ES-I3 (cell line): ENCODE data around the gene ERMAP.
A peak's percentile ranks its signal among the peaks of the same experiment; 100 is the strongest.

ENCODE experiments used
- H3K36me3 ChIP-seq: 2 replicates; pipeline ENCODE4 v1.6.1; 2013; ENCODE audit warnings: mild to moderate bottlenecking, low read length, control low read depth, moderate library complexity; ENCODE audit not compliant: insufficient read depth
- H3K4me1 ChIP-seq: 2 replicates; pipeline ENCODE4 v1.6.1; 2013; ENCODE audit warnings: mild to moderate bottlenecking, control low read depth, low read length; ENCODE audit not compliant: insufficient read depth
- H3K9ac ChIP-seq: 2 replicates; pipeline ENCODE4 v1.6.1; 2013; ENCODE audit warnings: low read depth, mild to moderate bottlenecking, low read length, moderate library complexity
- H3K9me3 ChIP-seq: 2 replicates; pipeline ENCODE4 v1.6.1; 2013; ENCODE audit warnings: mild to moderate bottlenecking, low read length, moderate library complexity; ENCODE audit not compliant: control insufficient read depth, insufficient read depth

ERMAP gene, protein sequence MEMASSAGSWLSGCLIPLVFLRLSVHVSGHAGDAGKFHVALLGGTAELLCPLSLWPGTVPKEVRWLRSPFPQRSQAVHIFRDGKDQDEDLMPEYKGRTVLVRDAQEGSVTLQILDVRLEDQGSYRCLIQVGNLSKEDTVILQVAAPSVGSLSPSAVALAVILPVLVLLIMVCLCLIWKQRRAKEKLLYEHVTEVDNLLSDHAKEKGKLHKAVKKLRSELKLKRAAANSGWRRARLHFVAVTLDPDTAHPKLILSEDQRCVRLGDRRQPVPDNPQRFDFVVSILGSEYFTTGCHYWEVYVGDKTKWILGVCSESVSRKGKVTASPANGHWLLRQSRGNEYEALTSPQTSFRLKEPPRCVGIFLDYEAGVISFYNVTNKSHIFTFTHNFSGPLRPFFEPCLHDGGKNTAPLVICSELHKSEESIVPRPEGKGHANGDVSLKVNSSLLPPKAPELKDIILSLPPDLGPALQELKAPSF

DNA sequence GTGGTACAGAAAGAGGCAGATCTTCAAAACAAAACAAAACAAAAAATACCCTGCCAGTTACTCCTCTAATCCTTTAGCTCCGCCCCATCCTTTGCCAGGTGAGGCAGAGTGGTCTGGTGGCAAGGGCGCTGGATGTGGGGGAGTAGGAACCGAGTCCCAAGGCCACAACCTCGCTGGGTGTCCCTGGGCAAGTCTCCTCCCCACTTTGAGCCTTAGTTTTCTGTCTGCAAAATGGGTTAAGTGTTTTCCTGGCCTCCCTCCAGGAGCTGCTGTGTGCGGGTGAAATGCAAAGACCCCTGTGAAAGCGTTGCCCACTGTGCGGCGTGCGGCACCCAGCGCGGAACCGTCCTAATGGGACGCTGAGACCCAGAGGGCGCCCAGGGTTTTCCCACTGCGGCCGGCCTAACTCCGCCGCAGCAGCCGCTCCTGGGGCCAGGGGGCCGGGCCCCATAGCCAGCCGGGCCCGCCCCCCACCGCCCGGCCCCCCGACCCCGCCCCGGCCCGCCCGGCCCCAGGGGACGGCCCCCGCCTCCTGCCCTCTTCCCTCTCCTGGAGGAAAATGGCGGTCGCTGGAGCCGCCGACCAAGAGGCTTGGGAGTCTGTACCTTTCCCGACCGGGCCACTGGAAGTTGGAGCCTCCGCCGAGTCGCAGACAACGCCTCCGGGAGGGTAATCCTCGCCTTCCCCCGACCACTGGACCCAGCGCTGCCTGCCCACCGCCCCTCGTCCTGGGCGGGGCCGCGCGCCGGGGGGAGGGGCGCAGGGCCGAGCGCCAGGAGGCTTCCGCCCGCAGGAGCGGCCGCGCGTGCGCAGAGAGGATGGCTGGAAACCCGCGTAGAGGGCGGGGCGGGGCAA, at the start of gene ERMAP, which contains the start of gene SVBP:
Gene ERMAP, plus strand, starts transcription at position 538 of the 855 bp plus-strand sequence. CDS start 13,327 bp downstream, outside the sequence.
Gene SVBP, minus strand, starts transcription at position 813 of the 855 bp plus-strand sequence. CDS start 853 bp downstream, outside the sequence.
- 0 out of 2 replicates have a peak, but pooled peaks cover 5% of the 10 kb centered on the region for H3K36me3 ChIP-seq
- peak within 1 kb of the TSS; percentile 91 for H3K9ac ChIP-seq
- peaks cover 16% of the 10 kb centered on the region for H3K4me1 ChIP-seq
- H3K9me3 ChIP-seq = no peaks in the 10 kb centered on the region

DNA sequence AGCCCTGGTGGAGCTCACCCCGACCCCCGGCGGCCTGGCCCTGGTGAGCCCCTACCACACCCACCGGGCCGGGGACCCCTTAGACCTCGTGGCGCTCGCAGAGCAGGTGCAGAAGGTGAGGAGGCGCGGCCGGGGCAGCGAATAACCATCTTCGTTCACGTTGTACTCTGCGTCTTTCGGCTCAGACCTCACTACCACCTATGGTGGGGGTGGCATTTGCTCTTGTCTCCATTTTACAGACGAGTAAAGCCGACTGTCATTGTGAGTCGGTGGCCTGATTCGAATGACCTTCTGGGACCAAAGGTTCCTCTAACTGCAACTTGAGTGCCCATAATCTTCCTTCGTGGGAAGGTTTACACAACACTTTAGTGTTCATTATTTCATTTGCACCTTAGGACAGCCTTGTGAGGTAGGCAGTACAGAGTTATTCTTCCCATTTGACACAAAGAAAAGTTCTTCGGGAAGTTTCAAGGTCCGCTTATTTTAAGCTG, 49.4 kb upstream of the ERMAP start:
- Histone ChIP-seq H3K9me3 (no peaks in the 10 kb centered on the region), H3K9ac (peak overlapping the region; percentile 95), H3K36me3 (no peaks in the 10 kb centered on the region), H3K4me1 (peaks cover 10% of the 10 kb centered on the region)

DNA sequence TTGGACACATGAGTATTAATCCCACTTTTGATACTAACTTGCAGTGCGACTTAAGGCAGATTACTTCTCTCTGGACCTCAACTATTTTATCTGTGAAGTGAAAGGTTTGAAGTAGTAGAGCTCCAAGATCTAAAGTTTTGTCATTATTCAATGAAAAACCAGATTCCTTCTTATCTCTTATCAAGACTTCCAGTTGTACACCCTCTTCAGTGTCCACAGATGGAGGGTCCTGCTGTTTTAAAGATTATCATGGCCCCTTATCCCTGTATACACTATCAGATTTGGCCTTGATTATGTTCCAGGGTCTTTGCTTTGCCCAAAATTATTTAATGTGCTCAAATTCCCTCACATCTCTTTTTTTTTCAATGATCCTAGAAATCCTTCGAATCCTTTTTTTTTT, 48.8 kb upstream of the ERMAP start:
- peaks cover 10% of the 10 kb centered on the region for H3K4me1 ChIP-seq
- peak overlapping the region; percentile 95 for H3K9ac ChIP-seq
- no peaks in the 10 kb centered on the region for H3K36me3 ChIP-seq
- no peaks in the 10 kb centered on the region for H3K9me3 ChIP-seq

DNA sequence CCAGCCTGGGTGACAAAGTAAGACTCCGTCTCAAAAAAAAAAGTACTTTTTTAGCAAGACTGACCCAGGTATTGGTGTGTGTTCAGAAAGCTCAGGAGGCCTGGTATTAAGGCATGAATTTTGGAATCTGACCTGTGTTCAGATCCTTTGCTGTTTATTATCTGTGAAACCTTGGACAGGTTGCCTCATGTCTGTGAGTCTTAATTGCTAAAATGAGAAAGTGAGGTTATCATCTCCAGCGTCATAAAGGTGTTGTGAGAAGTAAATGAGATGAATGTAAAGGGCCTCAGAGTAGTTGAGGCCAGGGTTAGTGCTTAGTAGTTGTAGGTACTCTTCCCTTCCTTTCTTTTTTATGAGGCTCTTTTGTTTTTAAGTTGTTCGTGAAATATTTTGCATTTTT, 47.1 kb upstream of the ERMAP start:
- Histone ChIP-seq H3K36me3 (no peaks in the 10 kb centered on the region), H3K4me1 (peaks cover 5% of the 10 kb centered on the region), H3K9ac (no peak overlapping the region), H3K9me3 (no peaks in the 10 kb centered on the region)

DNA sequence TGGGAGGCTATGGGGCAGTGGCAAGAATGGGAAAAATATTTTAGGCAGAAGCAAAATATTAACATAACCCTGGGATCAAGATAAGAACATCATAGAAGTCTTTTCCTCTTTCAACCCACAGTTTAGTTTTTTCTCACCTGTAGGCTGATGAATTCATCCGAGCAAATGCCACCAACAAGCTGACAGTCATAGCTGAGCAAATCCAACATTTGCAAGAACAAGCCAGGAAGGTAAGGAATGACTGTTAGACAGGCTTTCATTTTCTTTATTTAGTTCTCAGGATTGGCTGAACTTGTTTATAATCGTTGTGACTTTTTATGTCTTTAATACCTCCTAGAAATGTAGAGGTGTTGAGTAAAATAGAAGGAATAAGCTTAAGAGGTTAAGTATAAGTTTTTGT, 43.5 kb upstream of the ERMAP start:
- peaks cover 9% of the 10 kb centered on the region for H3K36me3 ChIP-seq

DNA sequence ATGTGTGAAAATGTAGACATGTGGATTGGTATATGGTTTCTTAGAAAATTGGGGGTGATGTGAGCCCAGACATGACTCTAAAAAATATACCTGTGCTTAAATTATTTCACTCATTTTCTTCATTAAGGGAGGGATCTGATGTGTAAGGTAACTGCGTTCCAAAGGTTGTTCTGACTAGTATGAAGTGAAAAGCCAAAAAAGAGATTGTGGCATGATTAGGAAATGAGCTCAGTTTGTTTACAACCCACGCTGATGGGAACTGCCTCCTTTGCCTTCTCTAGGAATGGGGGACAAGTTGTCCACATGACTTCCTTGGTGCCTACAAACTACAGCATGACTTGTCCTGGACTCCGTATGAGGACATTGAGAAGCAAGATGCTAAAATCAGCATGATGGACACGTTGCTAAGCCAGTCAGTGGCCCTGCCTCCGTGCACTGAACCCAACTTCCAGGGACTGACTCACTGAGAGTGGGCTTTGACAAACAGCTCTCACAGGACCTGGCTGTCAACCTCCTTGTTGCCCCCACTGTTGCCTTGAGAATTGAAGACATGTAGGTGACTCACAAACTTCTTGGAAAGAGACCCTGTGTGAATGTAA, 41.9 kb upstream of the ERMAP start:
- H3K36me3 ChIP-seq = peaks cover 13% of the 10 kb centered on the region
- H3K9ac ChIP-seq = no peak overlapping the region
- no peaks in the 10 kb centered on the region for H3K4me1 ChIP-seq
- no peaks in the 10 kb centered on the region for H3K9me3 ChIP-seq

More for the DNA sequence above, 43.5 kb upstream of the ERMAP start:
- Histone ChIP-seq H3K4me1 (no peaks in the 10 kb centered on the region), H3K9me3 (no peaks in the 10 kb centered on the region), H3K9ac (no peak overlapping the region)

DNA sequence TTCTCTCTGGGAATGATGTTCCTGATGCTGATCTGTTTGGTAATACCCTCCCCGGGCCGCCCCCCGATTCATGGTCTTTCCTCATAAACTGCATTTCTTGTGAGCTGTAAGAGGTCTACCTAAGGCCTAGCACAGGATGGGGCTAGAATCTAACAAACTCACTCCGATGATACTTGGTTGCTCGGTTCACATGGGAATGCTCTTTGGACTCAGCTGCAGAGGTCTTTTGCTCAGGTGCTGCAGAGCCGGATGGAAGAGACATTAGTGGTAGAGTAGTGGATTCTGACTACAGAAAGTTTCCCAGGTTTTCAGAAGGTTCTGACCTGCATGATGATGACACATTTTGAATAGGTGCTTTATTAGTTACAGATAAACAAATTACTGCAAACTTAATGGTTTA, 40.4 kb upstream of the ERMAP start:
- no peaks in the 10 kb centered on the region for H3K4me1 ChIP-seq
- H3K36me3 ChIP-seq = peaks cover 19% of the 10 kb centered on the region
- no peaks in the 10 kb centered on the region for H3K9me3 ChIP-seq
- H3K9ac ChIP-seq = no peak overlapping the region

DNA sequence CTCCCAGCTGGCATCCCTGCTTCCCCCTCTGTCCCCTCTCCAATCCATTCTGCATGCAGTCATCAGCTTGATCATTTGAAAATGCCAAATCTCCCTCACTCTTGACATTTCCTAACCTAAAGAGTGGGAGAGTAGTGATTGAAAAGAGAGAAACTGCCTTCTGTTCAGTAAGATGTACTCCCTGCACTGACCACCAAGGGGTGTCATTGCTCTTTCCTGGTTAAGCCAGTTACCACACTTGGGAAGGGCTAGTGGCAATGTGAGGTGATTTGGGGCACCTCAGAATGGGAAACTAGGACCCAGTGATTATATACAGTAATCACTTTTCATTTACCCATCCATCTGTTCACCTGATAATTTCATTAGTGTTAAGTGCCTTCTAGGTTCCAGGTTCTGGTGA, 39.1 kb upstream of the ERMAP start:
- Histone ChIP-seq H3K4me1 (no peaks in the 10 kb centered on the region), H3K9me3 (no peaks in the 10 kb centered on the region), H3K36me3 (peaks cover 19% of the 10 kb centered on the region), H3K9ac (no peak overlapping the region)

DNA sequence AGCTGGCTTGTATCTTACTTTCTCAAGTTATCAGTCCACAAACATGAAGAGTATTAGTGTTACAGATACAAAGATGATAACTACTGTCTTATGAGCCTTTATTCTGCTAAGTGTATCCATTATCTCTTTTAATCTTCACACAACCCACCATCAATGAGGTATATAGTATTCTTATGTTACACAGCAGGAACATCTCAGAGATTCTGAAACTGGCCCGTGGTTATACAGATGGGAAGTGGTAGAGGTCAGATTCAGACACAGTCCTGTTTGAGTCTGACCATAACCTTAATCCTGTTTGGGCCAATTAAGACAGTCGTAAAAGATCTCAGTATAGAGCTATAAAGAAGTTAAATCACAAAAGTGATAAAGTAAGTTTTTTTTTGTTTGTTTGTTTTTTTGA, 37.2 kb upstream of the ERMAP start:
- H3K36me3 ChIP-seq = peaks cover 24% of the 10 kb centered on the region
- H3K9ac ChIP-seq = no peak overlapping the region
- H3K4me1 ChIP-seq = no peaks in the 10 kb centered on the region
- H3K9me3 ChIP-seq = no peaks in the 10 kb centered on the region

DNA sequence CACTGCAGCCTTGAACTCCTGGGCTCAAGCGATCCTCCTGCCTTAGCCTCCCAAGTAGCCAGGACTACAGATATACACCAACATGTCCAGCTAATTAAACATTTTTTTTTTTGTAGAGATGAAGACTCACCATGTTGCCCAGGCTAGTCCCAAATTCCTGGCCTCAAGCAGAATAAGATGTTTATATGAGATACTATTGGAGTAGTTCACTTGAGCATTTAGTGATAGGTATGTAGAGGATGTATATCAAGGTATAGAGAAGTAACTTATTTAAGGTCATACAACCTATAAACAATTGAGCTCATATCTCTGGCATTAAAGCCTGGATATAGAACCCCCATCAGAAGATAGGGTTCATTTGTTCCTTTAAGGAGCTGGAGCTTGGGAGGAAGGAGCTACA, 36.7 kb upstream of the ERMAP start:
- Histone ChIP-seq H3K4me1 (no peaks in the 10 kb centered on the region), H3K36me3 (peaks cover 24% of the 10 kb centered on the region), H3K9me3 (no peaks in the 10 kb centered on the region), H3K9ac (no peak overlapping the region)

DNA sequence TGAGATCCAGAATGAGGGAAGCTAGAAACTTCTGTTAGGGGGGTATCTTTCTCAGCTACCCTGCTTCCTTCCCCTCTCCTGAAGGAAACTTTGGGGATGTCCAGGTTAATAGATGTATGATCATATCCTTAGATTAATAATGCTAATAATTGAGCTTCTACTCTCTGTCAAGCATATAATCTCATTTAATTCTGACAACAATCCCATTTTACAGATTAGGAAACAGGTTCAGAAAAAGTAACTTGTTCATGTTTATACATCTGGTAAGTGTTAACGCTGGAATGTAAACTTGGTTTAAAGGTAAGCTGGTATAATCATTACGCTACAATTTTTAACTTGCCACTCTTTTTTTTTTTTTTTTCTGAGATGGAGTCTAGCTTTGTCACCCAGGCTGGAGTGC, 33.8 kb upstream of the ERMAP start:
- Histone ChIP-seq H3K4me1 (no peaks in the 10 kb centered on the region), H3K36me3 (peaks cover 19% of the 10 kb centered on the region; the same call in 1 of the 2 replicates), H3K9me3 (no peaks in the 10 kb centered on the region), H3K9ac (no peak overlapping the region)

DNA sequence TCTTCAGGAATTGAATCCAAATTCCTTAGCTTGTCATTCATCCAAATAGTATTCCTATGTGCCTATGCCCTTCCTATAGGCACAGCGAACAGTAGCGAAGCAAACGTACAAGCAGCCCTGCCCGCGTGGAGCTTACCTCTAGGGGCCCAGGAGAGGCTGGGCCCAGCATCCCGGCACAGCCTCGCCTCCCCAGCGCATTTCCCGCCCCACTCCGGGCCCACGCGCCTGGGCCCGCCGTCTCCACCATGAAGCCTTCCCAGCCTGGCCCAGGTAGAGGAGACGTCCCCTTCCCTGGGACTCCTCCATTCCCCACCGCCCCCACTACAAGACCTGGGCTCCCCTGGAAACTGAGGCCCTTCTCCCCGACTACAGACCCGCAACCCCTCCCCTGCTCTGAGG, 32.4 kb upstream of the ERMAP start:
- Histone ChIP-seq H3K4me1 (no peaks in the 10 kb centered on the region), H3K9me3 (no peaks in the 10 kb centered on the region), H3K36me3 (peaks cover 11% of the 10 kb centered on the region; the same call in 1 of the 2 replicates), H3K9ac (no peak overlapping the region)

DNA sequence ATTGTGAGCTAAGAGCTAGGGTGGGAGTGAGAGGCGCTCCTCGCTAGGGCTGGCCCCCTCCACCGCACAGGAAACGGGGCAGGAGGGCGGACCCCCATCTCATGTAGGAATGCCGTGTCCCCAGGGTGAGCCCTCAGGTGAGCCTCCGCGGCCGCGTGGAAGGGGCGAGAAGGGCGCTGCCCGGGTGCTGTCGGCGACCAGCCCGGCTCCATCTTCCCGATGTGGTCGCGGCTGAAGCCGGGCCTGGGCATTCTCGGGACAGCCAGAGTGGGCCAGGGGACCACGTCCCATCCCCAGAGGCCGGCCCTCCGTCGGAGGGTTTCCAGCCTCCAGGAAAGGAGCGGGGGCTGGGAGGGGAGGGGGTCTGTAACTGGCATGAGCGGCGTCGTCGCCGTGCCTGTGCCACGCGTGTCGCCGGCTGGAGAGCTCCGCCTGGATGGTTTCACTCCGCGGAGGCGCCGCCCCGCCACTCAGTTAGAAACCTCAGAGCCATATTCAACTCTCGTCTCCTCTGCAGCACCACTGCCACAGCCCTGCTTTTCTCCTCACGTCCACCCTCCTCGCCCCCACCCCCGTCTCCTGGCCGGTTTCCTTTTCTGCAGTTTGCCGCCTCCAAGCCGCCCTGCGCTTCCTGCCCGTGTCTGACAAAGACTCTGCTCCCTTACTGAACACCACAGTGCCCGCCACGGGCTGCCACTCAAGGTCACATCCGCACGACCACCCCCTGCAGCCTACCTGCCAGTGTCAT, 31.8 kb upstream of the ERMAP start, which contains the start of gene TMEM269:
Gene TMEM269, plus strand, starts transcription at position 46 of the 748 bp plus-strand sequence. CDS start 4,903 bp downstream, outside the sequence.
- no peaks in the 10 kb centered on the region for H3K4me1 ChIP-seq
- peaks cover 11% of the 10 kb centered on the region; the same call in 1 of the 2 replicates for H3K36me3 ChIP-seq
- H3K9me3 ChIP-seq = no peaks in the 10 kb centered on the region
- H3K9ac ChIP-seq = no peak within 1 kb of the TSS
